Measurements from ENCODE around the gene KLHL5. TPM values are rescaled to one million over a fixed set of nuclear protein-coding genes. Genes with fewer than 3 reads are reported as not detected.

The KLHL5 gene
- total RNA-seq, 2 donors from 2014 or later: 21.0 to 29.6 TPM

- no peak for TF ChIP-seq CTCF (IDR thresholded peaks at IDR 0.05)
- Histone ChIP-seq H3K4me3 (peak overlapping the region; percentile 89), H3K36me3 (no peaks in the 10 kb centered on the region), H3K27me3 (replicated peaks; ENCODE audit: insufficient read depth) (no peaks in the 10 kb centered on the region), H3K4me1 (ENCODE audit: control insufficient read depth in 1 of 2, low read depth in 2 of 2) (peaks cover 15 to 26% of the 10 kb centered on the region in 2 donors), H3K27ac (peak overlapping the region; percentile 81 to 83), H3K9me3 (no peaks in the 10 kb centered on the region)
- ATAC-seq (ENCODE audit: insufficient number of reproducible peaks, low FRiP score, low read depth): peak; percentile 92
- peak; percentile 77 for DNase-seq (ENCODE audit: low spot score)
Measured at GRCh38 chr4:39044364-39044955, 17.6 kb upstream of the KLHL5 start.

GRCh38 chr4:39044956-39045826 is 16.8 kb upstream of the KLHL5 start:
- Histone ChIP-seq H3K27ac (peak overlapping the region; percentile 81 to 83), H3K9me3 (no peaks in the 10 kb centered on the region), H3K4me3 (peak overlapping the region; percentile 89), H3K4me1 (ENCODE audit: control insufficient read depth in 1 of 2, low read depth in 2 of 2) (peaks cover 15 to 26% of the 10 kb centered on the region in 2 donors), H3K36me3 (no peaks in the 10 kb centered on the region), H3K27me3 (replicated peaks; ENCODE audit: insufficient read depth) (no peaks in the 10 kb centered on the region)
- DNase-seq (ENCODE audit: low spot score): no peak
- peak; percentile 12 for ATAC-seq (ENCODE audit: insufficient number of reproducible peaks, low FRiP score, low read depth)
- no peak for TF ChIP-seq CTCF (IDR thresholded peaks at IDR 0.05)

- Histone ChIP-seq H3K9me3 (no peaks in the 10 kb centered on the region), H3K27ac (peak overlapping the region in 1 of 2 donors; percentile 83), H3K27me3 (replicated peaks; ENCODE audit: insufficient read depth) (no peaks in the 10 kb centered on the region), H3K36me3 (no peaks in the 10 kb centered on the region), H3K4me3 (peak overlapping the region; percentile 89), H3K4me1 (ENCODE audit: control insufficient read depth in 1 of 2, low read depth in 2 of 2) (peaks cover 15 to 26% of the 10 kb centered on the region in 2 donors)
- no peak for ATAC-seq (ENCODE audit: insufficient number of reproducible peaks, low FRiP score, low read depth)
- no peak for TF ChIP-seq CTCF (IDR thresholded peaks at IDR 0.05)
- no peak for DNase-seq (ENCODE audit: low spot score)
Measured at GRCh38 chr4:39045827-39046221, 16.2 kb upstream of the KLHL5 start.

GRCh38 chr4:39046249-39046648 is 15.8 kb upstream of the KLHL5 start:
- H3K27ac ChIP-seq: peak overlapping the region in 1 of 2 donors; percentile 83
- no peaks in the 10 kb centered on the region for H3K9me3 ChIP-seq
- no peaks in the 10 kb centered on the region for H3K36me3 ChIP-seq
- no peaks in the 10 kb centered on the region for H3K27me3 ChIP-seq (replicated peaks; ENCODE audit: insufficient read depth)
- H3K4me3 ChIP-seq: peak overlapping the region; percentile 89
- no peak for TF ChIP-seq CTCF (IDR thresholded peaks at IDR 0.05)
- DNase-seq (ENCODE audit: low spot score): no peak
- peaks cover 15 to 26% of the 10 kb centered on the region in 2 donors for H3K4me1 ChIP-seq (ENCODE audit: control insufficient read depth in 1 of 2, low read depth in 2 of 2)
- ATAC-seq (ENCODE audit: insufficient number of reproducible peaks, low FRiP score, low read depth): no peak

- no peaks in the 10 kb centered on the region for H3K27me3 ChIP-seq (replicated peaks; ENCODE audit: insufficient read depth)
- H3K4me3 ChIP-seq: no peak overlapping the region
- H3K9me3 ChIP-seq: no peaks in the 10 kb centered on the region
- no peaks in the 10 kb centered on the region for H3K36me3 ChIP-seq
- DNase-seq (ENCODE audit: low spot score): no peak
- no peak for TF ChIP-seq CTCF (IDR thresholded peaks at IDR 0.05)
- no peak overlapping the region for H3K27ac ChIP-seq
- no peak for ATAC-seq (ENCODE audit: insufficient number of reproducible peaks, low FRiP score, low read depth)
- peaks cover 15 to 26% of the 10 kb centered on the region in 2 donors for H3K4me1 ChIP-seq (ENCODE audit: control insufficient read depth in 1 of 2, low read depth in 2 of 2)
Measured at GRCh38 chr4:39047681-39048080, 14.4 kb upstream of the KLHL5 start.
